ENCODE measurements around the gene PSMD11. TPM values are rescaled to one million over a fixed set of nuclear protein-coding genes. Genes with fewer than 3 reads are reported as not detected.

Gene PSMD11
- total RNA-seq, 1 donor from 2014 or later, result 129 TPM

- Histone ChIP-seq H2AFZ (ENCODE audit: low read depth, low read length) (peak overlapping the region; percentile 50), H3K4me1 (ENCODE audit: insufficient read depth, low read length) (peaks cover 37% of the 10 kb centered on the region), H3K27ac (ENCODE audit: low read depth, low read length) (no peak overlapping the region), H3K36me3 (ENCODE audit: insufficient read depth, low read length) (peaks cover under 1% of the 10 kb centered on the region), H3K9ac (ENCODE audit: low read length) (peak overlapping the region; percentile 64), H4K20me1 (ENCODE audit: insufficient read depth, low read length) (peaks cover 48% of the 10 kb centered on the region), H3K27me3 (ENCODE audit: insufficient read depth, low read length) (no peaks in the 10 kb centered on the region), H3K4me3 (ENCODE audit: insufficient read depth, low read depth, low read length) (peak overlapping the region; percentile 67), H3K79me2 (ENCODE audit: insufficient read depth, low read length) (peaks cover 9% of the 10 kb centered on the region), H3K9me3 (ENCODE audit: insufficient read depth, low read depth, low read length) (no peaks in the 10 kb centered on the region), H3K4me2 (ENCODE audit: low read length) (peak overlapping the region; percentile 96)
- TF ChIP-seq, protein P1, sequence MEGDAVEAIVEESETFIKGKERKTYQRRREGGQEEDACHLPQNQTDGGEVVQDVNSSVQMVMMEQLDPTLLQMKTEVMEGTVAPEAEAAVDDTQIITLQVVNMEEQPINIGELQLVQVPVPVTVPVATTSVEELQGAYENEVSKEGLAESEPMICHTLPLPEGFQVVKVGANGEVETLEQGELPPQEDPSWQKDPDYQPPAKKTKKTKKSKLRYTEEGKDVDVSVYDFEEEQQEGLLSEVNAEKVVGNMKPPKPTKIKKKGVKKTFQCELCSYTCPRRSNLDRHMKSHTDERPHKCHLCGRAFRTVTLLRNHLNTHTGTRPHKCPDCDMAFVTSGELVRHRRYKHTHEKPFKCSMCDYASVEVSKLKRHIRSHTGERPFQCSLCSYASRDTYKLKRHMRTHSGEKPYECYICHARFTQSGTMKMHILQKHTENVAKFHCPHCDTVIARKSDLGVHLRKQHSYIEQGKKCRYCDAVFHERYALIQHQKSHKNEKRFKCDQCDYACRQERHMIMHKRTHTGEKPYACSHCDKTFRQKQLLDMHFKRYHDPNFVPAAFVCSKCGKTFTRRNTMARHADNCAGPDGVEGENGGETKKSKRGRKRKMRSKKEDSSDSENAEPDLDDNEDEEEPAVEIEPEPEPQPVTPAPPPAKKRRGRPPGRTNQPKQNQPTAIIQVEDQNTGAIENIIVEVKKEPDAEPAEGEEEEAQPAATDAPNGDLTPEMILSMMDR (IDR thresholded peaks at IDR 0.05; ENCODE audit: insufficient read depth, low read depth, low read length), result no peak
- no peak for TF ChIP-seq EZH2 (IDR thresholded peaks at IDR 0.05; ENCODE audit: insufficient read depth, low read length)
- DNase-seq (ENCODE audit: low read depth), result peak; percentile 9
- Mint-ChIP-seq H3K4me1 (ENCODE audit: low read depth, unreplicated experiment) (peaks cover 29% of the 10 kb centered on the region), H3K36me3 (ENCODE audit: low read depth, unreplicated experiment) (peaks cover 8% of the 10 kb centered on the region), H3K27ac (ENCODE audit: unreplicated experiment) (peak overlapping the region; percentile 66), H3K27me3 (ENCODE audit: low read depth, unreplicated experiment) (no peaks in the 10 kb centered on the region), H3K4me3 (ENCODE audit: unreplicated experiment) (peak overlapping the region; percentile 89), H3K9me3 (ENCODE audit: unreplicated experiment) (no peaks in the 10 kb centered on the region)
- no peak for FAIRE-seq
Observed at GRCh38 chr17:32487473-32488176, 43.3 kb downstream of the PSMD11 start.

- H3K36me3 Mint-ChIP-seq (ENCODE audit: low read depth, unreplicated experiment), result peaks cover 8% of the 10 kb centered on the region
- no peaks in the 10 kb centered on the region for H3K27me3 Mint-ChIP-seq (ENCODE audit: low read depth, unreplicated experiment)
- H3K27ac Mint-ChIP-seq (ENCODE audit: unreplicated experiment), result peak overlapping the region; percentile 66
- no peaks in the 10 kb centered on the region for H3K27me3 ChIP-seq (ENCODE audit: insufficient read depth, low read length)
- H3K4me2 ChIP-seq (ENCODE audit: low read length), result peak overlapping the region; percentile 96
- H3K9me3 Mint-ChIP-seq (ENCODE audit: unreplicated experiment), result no peaks in the 10 kb centered on the region
- H3K4me1 Mint-ChIP-seq (ENCODE audit: low read depth, unreplicated experiment), result peaks cover 35% of the 10 kb centered on the region
- DNase-seq (ENCODE audit: low read depth), result no peak
- H3K9me3 ChIP-seq (ENCODE audit: insufficient read depth, low read depth, low read length), result no peaks in the 10 kb centered on the region
- H3K36me3 ChIP-seq (ENCODE audit: insufficient read depth, low read length), result no peaks in the 10 kb centered on the region
- peak overlapping the region; percentile 64 for H3K9ac ChIP-seq (ENCODE audit: low read length)
- TF ChIP-seq, protein P1 (IDR thresholded peaks at IDR 0.05; ENCODE audit: insufficient read depth, low read depth, low read length), result no peak
- TF ChIP-seq EZH2 (IDR thresholded peaks at IDR 0.05; ENCODE audit: insufficient read depth, low read length), result no peak
- H3K4me1 ChIP-seq (ENCODE audit: insufficient read depth, low read length), result peaks cover 37% of the 10 kb centered on the region
- H3K27ac ChIP-seq (ENCODE audit: low read depth, low read length), result no peak overlapping the region
- FAIRE-seq, result no peak
- H3K4me3 ChIP-seq (ENCODE audit: insufficient read depth, low read depth, low read length), result peak overlapping the region; percentile 67
- peaks cover 44% of the 10 kb centered on the region for H4K20me1 ChIP-seq (ENCODE audit: insufficient read depth, low read length)
- no peak overlapping the region for H2AFZ ChIP-seq (ENCODE audit: low read depth, low read length)
- peak overlapping the region; percentile 89 for H3K4me3 Mint-ChIP-seq (ENCODE audit: unreplicated experiment)
- H3K79me2 ChIP-seq (ENCODE audit: insufficient read depth, low read length), result peaks cover 9% of the 10 kb centered on the region
Observed at GRCh38 chr17:32488177-32488542, 43.9 kb downstream of the PSMD11 start.

DNA sequence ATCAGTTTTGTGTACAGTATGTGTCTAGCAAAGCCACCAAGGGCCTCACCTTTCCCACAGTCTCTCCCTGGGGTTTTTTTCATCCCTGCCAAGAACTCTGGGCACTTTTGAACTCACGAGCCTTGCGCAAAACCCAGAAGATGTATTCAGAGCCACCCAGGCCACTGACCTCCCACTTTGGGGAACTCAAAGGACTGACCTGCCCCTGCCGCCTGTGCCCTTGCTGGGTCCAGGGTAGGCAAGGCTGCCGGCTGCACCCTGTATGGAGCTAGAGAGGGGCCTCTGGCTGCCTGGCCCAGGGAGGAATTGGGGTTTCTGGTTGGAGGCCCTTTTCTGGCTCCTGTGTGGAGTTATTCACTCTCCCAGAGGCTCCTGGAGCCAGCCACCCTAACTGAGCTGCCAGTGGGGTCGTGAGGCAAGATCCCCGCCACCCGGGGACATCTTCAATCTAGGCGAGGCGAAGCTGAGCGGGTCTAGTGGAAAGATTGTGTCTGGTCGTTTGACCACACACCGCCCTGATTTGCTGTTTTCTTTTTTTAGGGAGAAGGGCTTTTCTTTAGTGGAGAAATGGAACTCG is 44.4 kb downstream of the PSMD11 start:
- H3K4me3 ChIP-seq (ENCODE audit: insufficient read depth, low read depth, low read length), result no peak overlapping the region
- Mint-ChIP-seq H3K4me1 (ENCODE audit: low read depth, unreplicated experiment) (peaks cover 35% of the 10 kb centered on the region), H3K9me3 (ENCODE audit: unreplicated experiment) (no peaks in the 10 kb centered on the region), H3K27ac (ENCODE audit: unreplicated experiment) (no peak overlapping the region), H3K27me3 (ENCODE audit: low read depth, unreplicated experiment) (no peaks in the 10 kb centered on the region), H3K36me3 (ENCODE audit: low read depth, unreplicated experiment) (peaks cover 8% of the 10 kb centered on the region), H3K4me3 (ENCODE audit: unreplicated experiment) (peak overlapping the region; percentile 89)
- TF ChIP-seq, protein P1 (IDR thresholded peaks at IDR 0.05; ENCODE audit: insufficient read depth, low read depth, low read length), result no peak
- TF ChIP-seq EZH2 (IDR thresholded peaks at IDR 0.05; ENCODE audit: insufficient read depth, low read length), result no peak
- FAIRE-seq (no peak), DNase-seq (ENCODE audit: low read depth) (no peak)
- peaks cover 39% of the 10 kb centered on the region for H4K20me1 ChIP-seq (ENCODE audit: insufficient read depth, low read length)
- H3K27ac ChIP-seq (ENCODE audit: low read depth, low read length), result no peak overlapping the region
- H3K9me3 ChIP-seq (ENCODE audit: insufficient read depth, low read depth, low read length), result no peaks in the 10 kb centered on the region
- no peaks in the 10 kb centered on the region for H3K36me3 ChIP-seq (ENCODE audit: insufficient read depth, low read length)
- H2AFZ ChIP-seq (ENCODE audit: low read depth, low read length), result no peak overlapping the region
- peaks cover 9% of the 10 kb centered on the region for H3K79me2 ChIP-seq (ENCODE audit: insufficient read depth, low read length)
- H3K9ac ChIP-seq (ENCODE audit: low read length), result no peak overlapping the region
- H3K4me2 ChIP-seq (ENCODE audit: low read length), result no peak overlapping the region
- H3K4me1 ChIP-seq (ENCODE audit: insufficient read depth, low read length), result peaks cover 32% of the 10 kb centered on the region
- H3K27me3 ChIP-seq (ENCODE audit: insufficient read depth, low read length), result no peaks in the 10 kb centered on the region
